BE2C (cell line): ENCODE data around the gene EPHB2.

Experiments used
- DNase-seq: peaks from one replicate; pipeline ENCODE4 v3.0.0-alpha.2; 2020
- H3K27me3 ChIP-seq: fragments of 250-450 bp; sonication (Bioruptor Pico); 2 replicates; pipeline ENCODE4 v1.5.1; 2020; ENCODE audit warnings: mild to moderate bottlenecking
- H3K36me3 ChIP-seq: fragments of 250-450 bp; sonication (Bioruptor Pico); 2 replicates; pipeline ENCODE4 v1.5.1; 2020; ENCODE audit warnings: mild to moderate bottlenecking
- H3K4me1 ChIP-seq: fragments of 250-450 bp; sonication (Bioruptor Pico); 2 replicates; pipeline ENCODE4 v1.5.1; 2020
- H3K4me3 ChIP-seq: 2 replicates; pipeline ENCODE4 v1.5.1; 2011; ENCODE audit warnings: low read depth, low read length
- H3K9me3 ChIP-seq: fragments of 250-450 bp; sonication (Bioruptor Pico); 2 replicates; pipeline ENCODE4 v1.5.1; 2020
- CTCF ChIP-seq: IDR thresholded peaks from 2 replicates; pipeline ENCODE4 v1.5.1; 2012; ENCODE audit warnings: mild to moderate bottlenecking, low read depth, low read length

EPHB2 gene

GRCh38 chr1:22880174-22880601, 169.5 kb downstream of the EPHB2 start:
- no peaks in the 10 kb centered on the region for H3K4me1 ChIP-seq
- no peaks in the 10 kb centered on the region for H3K36me3 ChIP-seq
- H3K27me3 ChIP-seq = no peaks in the 10 kb centered on the region
- H3K9me3 ChIP-seq = no peaks in the 10 kb centered on the region
- DNase-seq = no peak
- no peak for TF ChIP-seq CTCF
- no peak overlapping the region for H3K4me3 ChIP-seq

- no peak for DNase-seq
- Histone ChIP-seq H3K4me1 (no peaks in the 10 kb centered on the region), H3K9me3 (no peaks in the 10 kb centered on the region), H3K4me3 (no peak overlapping the region), H3K27me3 (no peaks in the 10 kb centered on the region), H3K36me3 (no peaks in the 10 kb centered on the region)
- TF ChIP-seq CTCF = no peak
Measured at GRCh38 chr1:22883406-22883805, 172.8 kb downstream of the EPHB2 start.

GRCh38 chr1:22884806-22885530, 174.3 kb downstream of the EPHB2 start:
- Histone ChIP-seq H3K36me3 (no peaks in the 10 kb centered on the region), H3K4me1 (no peaks in the 10 kb centered on the region), H3K27me3 (no peaks in the 10 kb centered on the region), H3K9me3 (no peaks in the 10 kb centered on the region), H3K4me3 (no peak overlapping the region)
- DNase-seq = no peak
- no peak for TF ChIP-seq CTCF

GRCh38 chr1:22886211-22886610, 175.6 kb downstream of the EPHB2 start:
- no peak for DNase-seq
- no peak for TF ChIP-seq CTCF
- no peaks in the 10 kb centered on the region for H3K36me3 ChIP-seq
- H3K4me3 ChIP-seq = no peak overlapping the region
- no peaks in the 10 kb centered on the region for H3K27me3 ChIP-seq
- no peaks in the 10 kb centered on the region for H3K4me1 ChIP-seq
- H3K9me3 ChIP-seq = no peaks in the 10 kb centered on the region

DNA sequence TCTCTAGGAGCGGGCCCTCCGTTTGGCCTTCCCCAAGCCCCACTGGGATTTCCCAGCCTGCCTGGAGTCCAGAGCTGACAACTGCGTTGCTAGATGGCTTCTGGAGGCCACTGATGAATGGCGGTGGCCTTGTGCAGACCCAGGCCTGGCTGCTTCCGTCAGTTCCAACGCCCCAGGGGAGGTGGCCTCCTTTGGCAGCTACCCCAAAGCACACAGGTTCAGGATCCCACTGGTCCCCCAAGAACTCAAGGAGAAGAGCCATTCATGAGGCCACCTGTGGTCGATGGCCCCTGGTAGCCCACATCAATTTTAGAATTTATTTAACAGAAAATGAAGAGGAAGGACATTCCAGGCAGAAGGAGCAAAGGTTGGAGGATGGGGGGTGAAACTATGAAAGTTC, 176.9 kb downstream of the EPHB2 start:
- Histone ChIP-seq H3K36me3 (no peaks in the 10 kb centered on the region), H3K4me3 (no peak overlapping the region), H3K9me3 (no peaks in the 10 kb centered on the region), H3K4me1 (no peaks in the 10 kb centered on the region), H3K27me3 (no peaks in the 10 kb centered on the region)
- no peak for TF ChIP-seq CTCF
- no peak for DNase-seq

DNA sequence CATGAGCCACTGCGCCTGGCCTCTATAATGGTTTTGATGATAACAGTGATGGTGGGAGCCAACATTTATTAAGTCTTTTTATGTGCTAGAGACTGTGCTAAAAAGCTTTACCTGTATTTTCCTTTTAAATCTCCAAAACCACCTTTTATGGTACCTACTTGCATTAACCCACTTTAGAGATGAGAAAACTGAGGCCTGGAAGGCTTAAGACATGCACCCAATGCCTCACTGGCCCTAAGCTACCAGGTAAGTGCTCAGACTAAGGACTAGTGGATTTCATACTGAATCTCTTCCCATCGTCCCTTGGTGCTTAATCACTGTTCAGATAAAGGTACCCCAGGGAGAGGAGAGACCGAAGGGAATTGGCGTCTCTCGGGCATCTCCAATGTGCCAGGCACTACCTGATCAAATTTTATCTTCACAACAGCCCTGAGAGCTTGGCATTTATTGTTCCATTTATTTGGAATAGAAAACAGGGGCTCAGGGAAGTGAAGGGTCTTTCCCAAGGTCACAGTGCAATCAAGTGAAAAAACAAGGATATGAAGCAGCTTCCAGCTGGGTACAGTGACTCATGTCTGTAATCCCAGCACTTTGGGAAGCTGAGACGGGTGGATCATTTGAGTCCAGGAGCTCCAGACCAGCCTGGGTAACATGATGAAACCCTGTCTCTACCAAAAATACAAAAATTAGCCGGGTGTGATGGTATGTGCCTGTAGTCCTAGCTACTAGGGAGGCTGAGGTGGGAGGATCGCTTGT, 177.9 kb downstream of the EPHB2 start:
- DNase-seq = no peak
- Histone ChIP-seq H3K9me3 (no peaks in the 10 kb centered on the region), H3K4me3 (no peak overlapping the region), H3K4me1 (no peaks in the 10 kb centered on the region), H3K27me3 (no peaks in the 10 kb centered on the region), H3K36me3 (no peaks in the 10 kb centered on the region)
- TF ChIP-seq CTCF = no peak
